Thoracic aorta (tissue), 2 donors: Measurements from ENCODE around the gene NFS1. TPM values are rescaled to one million over a fixed set of nuclear protein-coding genes. Genes with fewer than 3 reads are reported as not detected.

Source experiments
- ATAC-seq: fragments of 150-250 bp; one replicate; pipeline ENCODE4 v1.8.0; 2017; ENCODE audit warnings: low read depth; ENCODE audit not compliant: insufficient number of reproducible peaks, low FRiP score
- DNase-seq: peaks from one replicate; pipeline ENCODE4 v3.0.0-alpha.2; 2020; ENCODE audit warnings: low spot score
- H3K27ac ChIP-seq, 2 donors: fragments of 200-600 bp; sonication (generic); 1 replicate in 1 of 2; 2 replicates in 1 of 2; pipeline ENCODE4 v1.5.1; 2016; ENCODE audit warnings: mild to moderate bottlenecking in 2 of 2, moderate library complexity in 2 of 2
- H3K27me3 ChIP-seq: fragments of 200-600 bp; sonication (generic); replicated peaks from 2 replicates; pipeline ENCODE4 v1.6.0; 2016; ENCODE audit warnings: mild to moderate bottlenecking; ENCODE audit not compliant: insufficient read depth
- H3K36me3 ChIP-seq: fragments of 200-600 bp; sonication (generic); one replicate; pipeline ENCODE4 v1.5.1; 2016
- H3K4me1 ChIP-seq, 2 donors: fragments of 200-600 bp; sonication (generic); 1 replicate in 1 of 2; 2 replicates in 1 of 2; pipeline versions ENCODE4 v1.5.1 to v1.6.0; 2016; ENCODE audit warnings: low read depth in 2 of 2, mild to moderate bottlenecking in 1 of 2; ENCODE audit not compliant: control insufficient read depth in 1 of 2
- H3K4me3 ChIP-seq: fragments of 200-600 bp; sonication (generic); 2 replicates; pipeline ENCODE4 v1.5.1; 2016; ENCODE audit warnings: mild to moderate bottlenecking
- H3K9me3 ChIP-seq: fragments of 200-600 bp; sonication (generic); 2 replicates; pipeline ENCODE4 v1.5.1; 2016
- total RNA-seq, 2 donors: library from RNA; depleted of rRNA; stranded (reverse); fragments of >200 nt; gene quantifications; one replicate each; pipeline versions ENCODE4 v1.1.0 to v1.2.3, GENCODE V29; 2016
- TF ChIP-seq, protein P1 (sequence below): fragments of 200-600 bp; sonication (generic); IDR thresholded peaks from one replicate; pipeline ENCODE4 v1.5.1; 2019; ENCODE audit warnings: antibody characterized with exemption

Gene NFS1
- total RNA-seq, 2 donors from 2014 or later, result 11.5 to 19.4 TPM

DNA sequence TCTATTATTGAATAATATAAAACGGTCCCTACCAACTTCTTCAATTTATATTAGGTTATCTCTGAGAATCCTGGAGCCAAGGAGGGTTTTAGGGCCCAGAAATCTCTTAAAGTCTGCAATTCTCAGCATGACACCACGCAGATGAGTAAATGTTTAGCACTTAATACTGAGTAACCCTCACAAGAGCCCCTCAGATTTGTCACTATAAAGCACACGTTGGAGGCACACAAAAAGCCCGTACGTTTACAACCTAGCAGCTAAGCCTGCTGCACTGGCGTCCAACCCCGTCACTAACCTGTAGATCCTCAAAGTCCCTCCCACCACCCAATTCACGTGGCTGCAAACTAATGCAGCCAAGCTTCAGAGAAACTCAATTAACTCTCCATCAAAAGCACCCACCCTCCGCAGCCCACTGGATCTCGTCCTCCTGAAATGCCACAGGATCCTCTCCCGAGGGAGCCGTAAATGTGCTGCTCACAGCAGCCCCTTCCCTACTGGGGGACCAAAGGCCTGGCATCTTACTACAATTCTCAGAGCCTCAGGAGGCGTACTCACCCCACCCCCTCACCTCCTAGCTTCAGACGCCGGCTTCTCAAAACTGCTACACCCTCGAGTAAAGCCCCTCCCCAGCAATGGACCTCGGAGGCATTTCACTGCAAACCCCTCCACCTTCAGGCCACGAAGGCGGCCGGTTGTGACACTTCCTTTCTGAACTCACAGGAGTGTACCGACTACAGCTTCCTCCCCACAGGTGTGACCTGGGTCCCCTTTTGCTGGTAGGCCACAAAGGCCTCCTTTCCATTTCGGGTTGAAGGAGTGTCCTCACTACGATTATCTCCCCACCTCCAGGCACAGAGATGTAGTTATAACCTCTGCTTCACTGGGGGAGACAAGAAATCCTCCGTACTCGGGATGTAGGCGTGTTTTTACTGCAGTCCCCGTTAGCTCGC, 35.4 kb downstream of the NFS1 start:
- TF ChIP-seq, protein P1, sequence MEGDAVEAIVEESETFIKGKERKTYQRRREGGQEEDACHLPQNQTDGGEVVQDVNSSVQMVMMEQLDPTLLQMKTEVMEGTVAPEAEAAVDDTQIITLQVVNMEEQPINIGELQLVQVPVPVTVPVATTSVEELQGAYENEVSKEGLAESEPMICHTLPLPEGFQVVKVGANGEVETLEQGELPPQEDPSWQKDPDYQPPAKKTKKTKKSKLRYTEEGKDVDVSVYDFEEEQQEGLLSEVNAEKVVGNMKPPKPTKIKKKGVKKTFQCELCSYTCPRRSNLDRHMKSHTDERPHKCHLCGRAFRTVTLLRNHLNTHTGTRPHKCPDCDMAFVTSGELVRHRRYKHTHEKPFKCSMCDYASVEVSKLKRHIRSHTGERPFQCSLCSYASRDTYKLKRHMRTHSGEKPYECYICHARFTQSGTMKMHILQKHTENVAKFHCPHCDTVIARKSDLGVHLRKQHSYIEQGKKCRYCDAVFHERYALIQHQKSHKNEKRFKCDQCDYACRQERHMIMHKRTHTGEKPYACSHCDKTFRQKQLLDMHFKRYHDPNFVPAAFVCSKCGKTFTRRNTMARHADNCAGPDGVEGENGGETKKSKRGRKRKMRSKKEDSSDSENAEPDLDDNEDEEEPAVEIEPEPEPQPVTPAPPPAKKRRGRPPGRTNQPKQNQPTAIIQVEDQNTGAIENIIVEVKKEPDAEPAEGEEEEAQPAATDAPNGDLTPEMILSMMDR, result no peak
- H3K27me3 ChIP-seq, result no peaks in the 10 kb centered on the region
- ATAC-seq (no peak), DNase-seq (no peak)
- no peaks in the 10 kb centered on the region for H3K36me3 ChIP-seq
- no peaks in the 10 kb centered on the region for H3K9me3 ChIP-seq
- H3K4me1 ChIP-seq, result peaks cover 26 to 43% of the 10 kb centered on the region in 2 donors
- H3K4me3 ChIP-seq, result peak overlapping the region; percentile 85
- H3K27ac ChIP-seq, result peak overlapping the region; percentile 92 to 97

DNA sequence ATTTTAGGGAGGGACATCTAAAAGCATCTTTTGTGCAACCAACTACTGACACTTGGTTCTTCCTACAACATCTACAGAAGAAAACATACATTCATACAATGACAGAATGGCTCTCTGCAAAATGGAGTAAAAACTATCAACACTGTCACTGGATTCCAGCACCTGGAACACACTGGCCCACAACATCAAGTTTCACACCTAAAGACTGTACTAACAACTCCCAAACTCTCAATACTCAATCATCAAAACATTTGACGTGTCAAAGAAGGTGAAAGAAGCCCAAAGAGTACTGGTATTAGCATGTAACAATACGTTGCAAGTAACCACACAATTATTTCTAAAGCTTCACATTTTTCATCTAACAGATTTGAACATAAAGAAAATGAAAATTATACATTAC, 36.6 kb downstream of the NFS1 start:
- DNase-seq (no peak), ATAC-seq (no peak)
- H3K4me3 ChIP-seq, result peak overlapping the region; percentile 85
- H3K4me1 ChIP-seq, result peaks cover 26 to 53% of the 10 kb centered on the region in 2 donors
- no peaks in the 10 kb centered on the region for H3K9me3 ChIP-seq
- peak overlapping the region; percentile 27 to 36 for H3K27ac ChIP-seq
- TF ChIP-seq, protein P1, result no peak
- no peaks in the 10 kb centered on the region for H3K36me3 ChIP-seq
- no peaks in the 10 kb centered on the region for H3K27me3 ChIP-seq

DNA sequence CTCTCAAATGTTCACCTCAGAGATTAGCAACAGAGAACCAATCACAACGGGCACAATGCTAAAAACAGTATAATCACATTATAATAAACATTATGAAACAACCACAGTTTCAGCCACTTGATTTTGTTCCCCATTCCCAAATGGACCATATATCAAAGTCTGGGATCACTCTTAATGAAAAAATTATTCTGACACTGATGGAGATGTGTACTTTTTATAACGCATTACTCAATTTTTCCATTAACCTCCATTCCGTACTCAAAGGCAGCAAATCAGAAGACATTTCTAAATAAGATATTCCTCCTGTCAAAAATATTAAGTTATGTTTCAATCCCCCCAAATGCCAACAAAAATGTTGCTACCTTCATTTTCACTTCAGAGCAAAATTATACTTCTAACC, 37.2 kb downstream of the NFS1 start:
- no peak for DNase-seq
- peak overlapping the region; percentile 27 to 36 for H3K27ac ChIP-seq
- no peaks in the 10 kb centered on the region for H3K36me3 ChIP-seq
- ATAC-seq, result no peak
- no peaks in the 10 kb centered on the region for H3K9me3 ChIP-seq
- peaks cover 32 to 60% of the 10 kb centered on the region in 2 donors for H3K4me1 ChIP-seq
- no peaks in the 10 kb centered on the region for H3K27me3 ChIP-seq
- peak overlapping the region; percentile 85 for H3K4me3 ChIP-seq
- TF ChIP-seq, protein P1, result no peak

DNA sequence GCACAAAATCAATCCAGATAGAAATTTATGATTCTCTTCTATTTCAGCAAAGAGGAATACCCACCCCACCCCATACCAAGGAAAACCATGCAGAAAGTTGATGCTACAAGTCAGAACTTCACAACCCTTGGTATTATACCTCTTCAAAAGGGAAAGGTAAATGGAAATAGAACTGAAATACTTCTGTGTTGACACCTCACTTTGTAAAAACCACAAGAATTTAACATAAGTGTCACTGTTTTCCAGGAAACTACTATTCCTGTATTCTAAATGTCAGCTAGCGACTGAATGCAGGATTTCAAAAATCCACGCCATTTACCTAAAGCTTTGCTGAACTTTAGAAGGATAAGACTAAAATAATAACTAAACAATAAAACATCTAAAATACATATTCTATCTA, 38.1 kb downstream of the NFS1 start:
- peaks cover 33 to 68% of the 10 kb centered on the region in 2 donors for H3K4me1 ChIP-seq
- no peaks in the 10 kb centered on the region for H3K36me3 ChIP-seq
- no peaks in the 10 kb centered on the region for H3K27me3 ChIP-seq
- peak overlapping the region; percentile 85 for H3K4me3 ChIP-seq
- ATAC-seq (no peak), DNase-seq (no peak)
- TF ChIP-seq, protein P1, result no peak
- H3K9me3 ChIP-seq, result no peaks in the 10 kb centered on the region
- H3K27ac ChIP-seq, result peak overlapping the region; percentile 10 to 36

DNA sequence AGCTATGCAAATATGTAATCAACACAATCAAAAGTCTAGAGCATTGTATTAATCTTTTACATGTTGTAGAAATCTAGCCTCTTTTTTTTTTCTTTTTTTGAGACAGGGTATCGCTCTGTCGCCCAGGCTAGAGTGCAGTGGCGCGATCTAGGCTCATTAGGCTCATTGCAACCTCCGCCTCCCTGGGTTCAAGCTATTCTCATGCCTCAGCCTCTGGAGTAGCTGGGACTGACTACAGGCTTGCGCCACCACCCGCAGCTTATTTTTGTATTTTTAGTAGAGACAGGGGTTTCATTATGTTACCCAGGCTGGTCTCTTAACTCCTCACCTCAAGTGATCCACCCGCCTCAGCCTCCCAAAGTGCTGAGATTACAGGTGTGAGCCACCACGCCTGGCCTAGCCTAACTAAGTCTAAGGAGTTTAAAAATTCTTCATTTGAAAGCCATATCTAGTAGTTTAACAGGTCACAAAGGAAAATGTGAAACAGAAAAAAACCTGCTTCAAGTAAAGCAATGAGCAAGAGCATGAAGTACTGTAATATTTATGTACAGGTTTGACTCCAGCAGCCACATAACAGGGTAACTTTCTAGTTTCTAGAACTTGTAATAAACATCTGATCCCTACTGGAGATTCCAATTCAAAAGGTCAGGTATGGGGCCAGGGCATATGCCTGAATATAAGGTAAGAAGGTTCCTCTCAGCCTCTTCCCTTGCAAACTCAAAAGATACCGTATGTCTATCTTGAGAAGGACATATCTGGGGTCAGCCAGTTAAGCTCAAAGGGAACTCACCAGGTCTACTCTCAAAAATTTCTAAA, 38.8 kb downstream of the NFS1 start:
- Histone ChIP-seq H3K36me3 (no peaks in the 10 kb centered on the region), H3K9me3 (no peaks in the 10 kb centered on the region), H3K4me3 (no peak overlapping the region), H3K4me1 (peaks cover 33 to 69% of the 10 kb centered on the region in 2 donors), H3K27me3 (no peaks in the 10 kb centered on the region), H3K27ac (peak overlapping the region in 1 of 2 donors; percentile 10)
- DNase-seq, result no peak
- no peak for ATAC-seq
- TF ChIP-seq, protein P1, result no peak
